Measurements from ENCODE around the gene DBH.

Gene DBH

DNA sequence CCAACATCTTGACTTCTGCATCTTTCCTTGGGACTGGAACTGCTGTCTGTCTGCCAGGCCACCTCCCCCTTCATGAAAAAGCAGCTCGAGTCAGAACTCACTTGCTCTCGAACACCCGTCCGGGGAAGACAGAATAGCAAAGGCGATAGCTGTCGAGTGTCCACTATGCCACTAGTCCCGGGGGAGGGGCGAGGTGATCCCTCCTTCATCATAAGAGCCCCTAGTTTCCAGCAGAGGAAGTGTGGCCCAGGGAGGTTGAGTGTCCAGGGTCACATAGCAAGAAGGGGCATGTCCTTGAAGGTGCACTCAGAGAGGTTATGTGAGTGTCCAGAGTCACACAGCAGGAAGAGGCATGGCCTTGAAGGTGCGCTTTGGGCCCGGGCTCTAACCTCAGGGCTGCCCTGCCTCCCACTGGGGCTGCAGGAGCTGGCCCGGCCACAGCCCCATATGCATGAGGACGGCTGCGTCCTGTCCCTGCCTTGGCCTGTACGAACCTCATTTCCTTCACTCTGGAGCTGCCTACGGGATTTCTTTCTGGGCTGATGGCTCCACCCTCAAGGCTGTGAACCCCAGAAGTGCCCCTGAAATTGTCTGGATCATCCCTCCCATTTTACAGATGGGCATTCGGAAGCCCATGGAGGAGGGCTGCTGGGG is 6.7 kb downstream of the DBH start:
- 56% methylated on average over 14 of the region's 16 CpGs for WGBS (ENCODE audit: insufficient coverage)
- ChIA-PET CTCF (interaction anchor here (1.1 kb wide), 1 partner anchor 54 kb away, joined by 3 read pairs; no protein-coding TSS in a partner anchor), POLR2A (no interaction called here)
- Histone ChIP-seq H3K27me3 (replicated peaks in 2 of 5; ENCODE audit: control insufficient read depth in 4 of 5, insufficient read depth in 5 of 5, low read length in 4 of 5) (peaks cover 0 to 6% (median 0%) of the 10 kb centered on the region in 5 experiments), H3K4me1 (ENCODE audit: control extremely low read depth in 1 of 4, control insufficient read depth in 4 of 4, insufficient read depth in 4 of 4, low read length in 3 of 4) (peaks cover 0 to 4% (median 1%) of the 10 kb centered on the region in 4 experiments), H3K36me3 (ENCODE audit: control insufficient read depth in 4 of 4, insufficient read depth in 4 of 4, low read length in 3 of 4) (no peaks in the 10 kb centered on the region), H3K9me3 (ENCODE audit: control extremely low read depth in 1 of 5, control insufficient read depth in 4 of 5, insufficient read depth in 2 of 5, low read depth in 1 of 5, low read length in 4 of 5) (no peaks in the 10 kb centered on the region), H3K27ac (ENCODE audit: insufficient read depth in 1 of 2, low read depth in 1 of 2, low read length in 2 of 2, poor library complexity in 1 of 2, severe bottlenecking in 2 of 2) (no peak overlapping the region), H3K4me3 (ENCODE audit: control insufficient read depth in 1 of 7, extremely low read depth in 1 of 7, insufficient read depth in 4 of 7, low read depth in 2 of 7, low read length in 6 of 7) (no peak overlapping the region)
- no peak for DNase-seq

GRCh38 chr9:133643362-133643755 is 7.2 kb downstream of the DBH start:
- 99% methylated on average over 17 of the region's 20 CpGs for WGBS (ENCODE audit: insufficient coverage)
- DNase-seq: no peak
- no peaks in the 10 kb centered on the region for H3K9me3 ChIP-seq (ENCODE audit: control extremely low read depth in 1 of 5, control insufficient read depth in 4 of 5, insufficient read depth in 2 of 5, low read depth in 1 of 5, low read length in 4 of 5)
- no peak overlapping the region for H3K27ac ChIP-seq (ENCODE audit: insufficient read depth in 1 of 2, low read depth in 1 of 2, low read length in 2 of 2, poor library complexity in 1 of 2, severe bottlenecking in 2 of 2)
- peaks cover 0 to 4% (median 1%) of the 10 kb centered on the region in 4 experiments for H3K4me1 ChIP-seq (ENCODE audit: control extremely low read depth in 1 of 4, control insufficient read depth in 4 of 4, insufficient read depth in 4 of 4, low read length in 3 of 4)
- peaks cover 0 to 6% (median 0%) of the 10 kb centered on the region in 5 experiments for H3K27me3 ChIP-seq (replicated peaks in 2 of 5; ENCODE audit: control insufficient read depth in 4 of 5, insufficient read depth in 5 of 5, low read length in 4 of 5)
- POLR2A ChIA-PET: no interaction called here
- no peaks in the 10 kb centered on the region for H3K36me3 ChIP-seq (ENCODE audit: control insufficient read depth in 4 of 4, insufficient read depth in 4 of 4, low read length in 3 of 4)
- CTCF ChIA-PET: no interaction called here
- H3K4me3 ChIP-seq (ENCODE audit: control insufficient read depth in 1 of 7, extremely low read depth in 1 of 7, insufficient read depth in 4 of 7, low read depth in 2 of 7, low read length in 6 of 7): no peak overlapping the region

- ChIA-PET CTCF (no interaction called here), POLR2A (interaction anchor here (0.6 kb wide), 1 partner anchor 59 kb away, joined by 3 read pairs; no protein-coding TSS in a partner anchor)
- Histone ChIP-seq H3K9me3 (ENCODE audit: control extremely low read depth in 1 of 5, control insufficient read depth in 4 of 5, insufficient read depth in 2 of 5, low read depth in 1 of 5, low read length in 4 of 5) (no peaks in the 10 kb centered on the region), H3K27me3 (replicated peaks in 2 of 5; ENCODE audit: control insufficient read depth in 4 of 5, insufficient read depth in 5 of 5, low read length in 4 of 5) (peaks cover 0 to 5% (median 0%) of the 10 kb centered on the region in 5 experiments), H3K4me3 (ENCODE audit: control insufficient read depth in 1 of 7, extremely low read depth in 1 of 7, insufficient read depth in 4 of 7, low read depth in 2 of 7, low read length in 6 of 7) (no peak overlapping the region), H3K4me1 (ENCODE audit: control extremely low read depth in 1 of 4, control insufficient read depth in 4 of 4, insufficient read depth in 4 of 4, low read length in 3 of 4) (peaks cover 0 to 4% (median 1%) of the 10 kb centered on the region in 4 experiments), H3K36me3 (ENCODE audit: control insufficient read depth in 4 of 4, insufficient read depth in 4 of 4, low read length in 3 of 4) (no peaks in the 10 kb centered on the region), H3K27ac (ENCODE audit: insufficient read depth in 1 of 2, low read depth in 1 of 2, low read length in 2 of 2, poor library complexity in 1 of 2, severe bottlenecking in 2 of 2) (no peak overlapping the region)
- DNase-seq: no peak
- WGBS (ENCODE audit: insufficient coverage): 88% methylated on average over 16 of the region's 23 CpGs
These were observed 8.0 kb downstream of the DBH start for GRCh38 chr9:133643978-133644760.

GRCh38 chr9:133645021-133645765 is 9.0 kb downstream of the DBH start:
- peaks cover 0 to 7% (median 0%) of the 10 kb centered on the region in 5 experiments for H3K27me3 ChIP-seq (replicated peaks in 2 of 5; ENCODE audit: control insufficient read depth in 4 of 5, insufficient read depth in 5 of 5, low read length in 4 of 5)
- ChIA-PET POLR2A (interaction anchor here (0.6 kb wide), 1 partner anchor 60 kb away, joined by 3 read pairs; no protein-coding TSS in a partner anchor), CTCF (interaction anchor here (0.7 kb wide), 1 partner anchor 40 kb away, joined by 3 read pairs; no protein-coding TSS in a partner anchor)

DNA sequence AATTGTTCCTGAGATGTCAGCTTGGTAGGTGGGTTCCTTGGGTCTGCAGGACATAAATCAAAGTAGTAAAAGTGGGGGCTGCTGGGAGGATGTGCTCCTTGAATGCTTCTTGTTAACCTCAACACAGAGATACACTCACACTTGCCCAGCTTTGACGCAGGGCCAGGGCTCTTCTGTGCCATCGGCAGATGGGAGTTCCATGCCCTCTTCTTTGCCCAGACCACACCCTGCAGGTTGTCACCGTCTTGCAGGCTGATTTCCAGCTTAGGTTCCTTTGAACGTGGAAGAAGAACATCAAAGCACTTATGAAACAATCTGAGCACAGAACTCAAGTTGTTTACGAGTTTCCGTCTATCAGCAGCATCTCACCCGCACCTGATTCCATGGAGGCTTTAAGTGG is 11.0 kb downstream of the DBH start:
- Histone ChIP-seq H3K9me3 (ENCODE audit: control extremely low read depth in 1 of 5, control insufficient read depth in 4 of 5, insufficient read depth in 2 of 5, low read depth in 1 of 5, low read length in 4 of 5) (no peaks in the 10 kb centered on the region), H3K27ac (ENCODE audit: insufficient read depth in 1 of 2, low read depth in 1 of 2, low read length in 2 of 2, poor library complexity in 1 of 2, severe bottlenecking in 2 of 2) (no peak overlapping the region), H3K4me1 (ENCODE audit: control extremely low read depth in 1 of 4, control insufficient read depth in 4 of 4, insufficient read depth in 4 of 4, low read length in 3 of 4) (peaks cover 0 to 4% (median 1%) of the 10 kb centered on the region in 4 experiments), H3K36me3 (ENCODE audit: control insufficient read depth in 4 of 4, insufficient read depth in 4 of 4, low read length in 3 of 4) (no peaks in the 10 kb centered on the region), H3K4me3 (ENCODE audit: control insufficient read depth in 1 of 7, extremely low read depth in 1 of 7, insufficient read depth in 4 of 7, low read depth in 2 of 7, low read length in 6 of 7) (no peak overlapping the region), H3K27me3 (replicated peaks in 2 of 5; ENCODE audit: control insufficient read depth in 4 of 5, insufficient read depth in 5 of 5, low read length in 4 of 5) (peaks cover 0 to 7% (median 0%) of the 10 kb centered on the region in 5 experiments)
- ChIA-PET CTCF (no interaction called here), POLR2A (no interaction called here)
- 92% methylated on average over 7 of the region's 7 CpGs for WGBS (ENCODE audit: insufficient coverage)
- no peak for DNase-seq

More at GRCh38 chr9:133645021-133645765, 9.0 kb downstream of the DBH start:
- peaks cover 0 to 4% (median 1%) of the 10 kb centered on the region in 4 experiments for H3K4me1 ChIP-seq (ENCODE audit: control extremely low read depth in 1 of 4, control insufficient read depth in 4 of 4, insufficient read depth in 4 of 4, low read length in 3 of 4)
- DNase-seq: peak; percentile 22 to 60 (median 39)
- no peaks in the 10 kb centered on the region for H3K36me3 ChIP-seq (ENCODE audit: control insufficient read depth in 4 of 4, insufficient read depth in 4 of 4, low read length in 3 of 4)
- WGBS (ENCODE audit: insufficient coverage): 23% methylated on average over 6 of the region's 10 CpGs
- H3K27ac ChIP-seq (ENCODE audit: insufficient read depth in 1 of 2, low read depth in 1 of 2, low read length in 2 of 2, poor library complexity in 1 of 2, severe bottlenecking in 2 of 2): no peak overlapping the region
- no peaks in the 10 kb centered on the region for H3K9me3 ChIP-seq (ENCODE audit: control extremely low read depth in 1 of 5, control insufficient read depth in 4 of 5, insufficient read depth in 2 of 5, low read depth in 1 of 5, low read length in 4 of 5)
- H3K4me3 ChIP-seq (ENCODE audit: control insufficient read depth in 1 of 7, extremely low read depth in 1 of 7, insufficient read depth in 4 of 7, low read depth in 2 of 7, low read length in 6 of 7): no peak overlapping the region

DNA sequence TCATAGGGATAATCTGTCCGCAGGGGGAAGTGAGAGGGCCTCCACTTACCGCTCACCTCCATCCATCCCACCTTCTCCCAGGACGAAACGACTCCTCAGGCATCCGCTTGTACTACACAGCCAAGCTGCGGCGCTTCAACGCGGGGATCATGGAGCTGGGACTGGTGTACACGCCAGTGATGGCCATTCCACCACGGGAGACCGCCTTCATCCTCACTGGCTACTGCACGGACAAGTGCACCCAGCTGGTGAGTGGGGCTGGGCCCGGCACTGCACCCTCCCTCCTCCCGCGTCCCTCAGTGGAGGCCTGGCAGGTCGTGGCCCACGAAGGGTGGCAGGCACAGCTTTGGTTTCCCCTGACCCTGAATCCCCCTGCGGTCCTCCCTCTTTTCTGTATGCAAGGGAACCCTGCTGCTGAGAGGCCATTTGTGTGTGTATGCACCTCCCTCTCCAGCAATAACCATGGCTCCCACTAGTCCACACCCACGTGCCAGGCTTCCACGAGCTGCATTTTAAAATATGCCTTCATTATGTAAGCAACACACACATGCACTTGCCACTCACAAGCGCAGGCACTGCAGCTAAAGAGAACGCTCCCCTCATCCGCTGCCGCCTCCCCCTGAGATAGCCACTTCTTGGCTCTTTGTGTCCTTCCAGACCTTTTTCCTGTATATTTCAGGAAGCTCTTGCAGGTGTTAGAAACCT is 11.8 kb downstream of the DBH start:
- DNase-seq: no peak
- peaks cover 0 to 7% (median 2%) of the 10 kb centered on the region in 5 experiments for H3K27me3 ChIP-seq (replicated peaks in 2 of 5; ENCODE audit: control insufficient read depth in 4 of 5, insufficient read depth in 5 of 5, low read length in 4 of 5)
- H3K27ac ChIP-seq (ENCODE audit: insufficient read depth in 1 of 2, low read depth in 1 of 2, low read length in 2 of 2, poor library complexity in 1 of 2, severe bottlenecking in 2 of 2): no peak overlapping the region
- no peak overlapping the region for H3K4me3 ChIP-seq (ENCODE audit: control insufficient read depth in 1 of 7, extremely low read depth in 1 of 7, insufficient read depth in 4 of 7, low read depth in 2 of 7, low read length in 6 of 7)
- H3K9me3 ChIP-seq (ENCODE audit: control extremely low read depth in 1 of 5, control insufficient read depth in 4 of 5, insufficient read depth in 2 of 5, low read depth in 1 of 5, low read length in 4 of 5): no peaks in the 10 kb centered on the region
- ChIA-PET CTCF (no interaction called here), POLR2A (no interaction called here)
- no peaks in the 10 kb centered on the region for H3K36me3 ChIP-seq (ENCODE audit: control insufficient read depth in 4 of 4, insufficient read depth in 4 of 4, low read length in 3 of 4)
- WGBS (ENCODE audit: insufficient coverage): 92% methylated on average over 19 of the region's 25 CpGs
- peaks cover 0 to 4% (median under 1%) of the 10 kb centered on the region in 4 experiments for H3K4me1 ChIP-seq (ENCODE audit: control extremely low read depth in 1 of 4, control insufficient read depth in 4 of 4, insufficient read depth in 4 of 4, low read length in 3 of 4)

Data from common myeloid progenitor, CD34-positive (primary cell).